Transverse colon (tissue), 4 donors: ENCODE data around the gene ZNF273.

Experiments
- CTCF ChIP-seq, 5 experiments: fragments of 200-600 bp in 3 of 5; fragments of 450-650 bp in 2 of 5; sonication (generic) in 3 of 5; IDR thresholded peaks; 1 replicate in 2 of 5; 2 replicates in 3 of 5; pipeline ENCODE4 v1.5.1; 2016 to 2017; ENCODE audit warnings: antibody characterized with exemption in 5 of 5, inconsistent platforms in 3 of 5, mild to moderate bottlenecking in 2 of 5, moderate library complexity in 1 of 5
- EP300 ChIP-seq: sonication (generic); formaldehyde crosslinking; IDR thresholded peaks from one replicate; pipeline ENCODE4 v1.6.1; 2017; ENCODE audit warnings: antibody characterized with exemption, low read depth
- POLR2A ChIP-seq: fragments of 450-650 bp; IDR thresholded peaks from one replicate; pipeline ENCODE4 v1.6.1; 2016; ENCODE audit warnings: antibody characterized with exemption, mild to moderate bottlenecking, moderate library complexity
- POLR2AphosphoS5 ChIP-seq, 3 donors: sonication (generic); formaldehyde crosslinking; IDR thresholded peaks; one replicate each; pipeline ENCODE4 v1.6.1; 2016; ENCODE audit warnings: antibody characterized with exemption in 3 of 3

- TF ChIP-seq POLR2AphosphoS5 (IDR thresholded peaks at IDR 0.05) = no peak
- TF ChIP-seq CTCF (IDR thresholded peaks at IDR 0.05) = no peak
- no peak for TF ChIP-seq EP300
- no peak for TF ChIP-seq POLR2A
These were observed 42.6 kb downstream of the ZNF273 start for GRCh38 chr7:64945503-64946175.
